DMS153 treated with DMSO at 0.1 percent for 48 hours (cell line): ENCODE data around the gene DMRT1.

Source experiments
- DNase-seq: peaks from one replicate; lab custom pipeline; 2025; ENCODE audit not compliant: unreplicated experiment; lab: John Stamatoyannopoulos, UW

Gene DMRT1

GRCh38 chr9:920927-921326 is 79.4 kb downstream of the DMRT1 start:
- no peak for DNase-seq

DNA sequence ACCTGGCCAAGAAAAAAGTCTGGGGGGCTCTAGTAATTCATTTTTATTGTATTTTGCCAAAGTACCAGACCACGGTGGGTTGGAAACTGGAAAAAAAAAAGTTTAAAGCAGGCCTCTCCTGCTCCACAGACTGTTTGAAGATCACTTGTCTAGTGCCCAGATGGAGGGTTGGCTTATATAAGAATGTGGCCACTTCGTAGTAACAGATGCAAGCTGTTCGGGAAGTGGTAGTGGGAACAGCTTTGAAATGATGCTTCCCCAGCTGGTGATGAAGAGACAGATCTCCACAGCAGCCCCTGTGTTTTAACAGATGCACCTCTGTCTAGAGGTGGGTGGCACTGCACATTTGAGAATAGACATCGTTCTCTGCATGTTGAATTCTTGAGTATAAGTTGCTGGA is 80.7 kb downstream of the DMRT1 start:
- no peak for DNase-seq

GRCh38 chr9:922731-923130 is 81.2 kb downstream of the DMRT1 start:
- no peak for DNase-seq

GRCh38 chr9:926976-927375 is 85.5 kb downstream of the DMRT1 start:
- DNase-seq = no peak

GRCh38 chr9:928363-929042 is 87.0 kb downstream of the DMRT1 start:
- no peak for DNase-seq

- DNase-seq = no peak
Measured at GRCh38 chr9:929719-930118, 88.2 kb downstream of the DMRT1 start.

- DNase-seq = no peak
Measured at GRCh38 chr9:933356-933755, 91.9 kb downstream of the DMRT1 start.

GRCh38 chr9:935348-935965 is 94.0 kb downstream of the DMRT1 start:
- peak; percentile 90 for DNase-seq

- DNase-seq = peak; percentile 67
Measured at GRCh38 chr9:942805-943580, 101.5 kb downstream of the DMRT1 start.

- no peak for DNase-seq
Measured at GRCh38 chr9:947985-948384, 106.5 kb downstream of the DMRT1 start.

- no peak for DNase-seq
Measured at GRCh38 chr9:948497-948896, 107.0 kb downstream of the DMRT1 start.

GRCh38 chr9:950139-950538 is 108.6 kb downstream of the DMRT1 start:
- DNase-seq = no peak

DNA sequence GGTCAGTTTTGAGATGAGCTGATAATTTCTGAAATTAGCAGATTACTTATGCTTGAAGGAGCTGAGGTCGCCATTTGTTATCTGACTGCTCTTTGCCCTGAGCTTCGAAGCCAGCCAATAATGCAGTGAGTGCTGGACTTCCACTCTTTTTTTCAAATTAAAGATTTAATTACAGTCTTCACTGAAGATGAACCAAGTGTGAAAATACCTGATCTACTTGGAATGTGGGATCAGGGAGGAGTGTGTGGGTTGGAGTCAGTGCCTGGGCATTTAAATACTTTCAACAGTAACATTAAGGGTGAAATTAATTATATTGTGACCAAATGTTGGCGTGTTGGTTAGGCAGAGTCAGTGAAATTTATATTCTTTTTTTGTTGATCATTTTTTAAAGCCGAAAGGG is 111.0 kb downstream of the DMRT1 start:
- no peak for DNase-seq

DNA sequence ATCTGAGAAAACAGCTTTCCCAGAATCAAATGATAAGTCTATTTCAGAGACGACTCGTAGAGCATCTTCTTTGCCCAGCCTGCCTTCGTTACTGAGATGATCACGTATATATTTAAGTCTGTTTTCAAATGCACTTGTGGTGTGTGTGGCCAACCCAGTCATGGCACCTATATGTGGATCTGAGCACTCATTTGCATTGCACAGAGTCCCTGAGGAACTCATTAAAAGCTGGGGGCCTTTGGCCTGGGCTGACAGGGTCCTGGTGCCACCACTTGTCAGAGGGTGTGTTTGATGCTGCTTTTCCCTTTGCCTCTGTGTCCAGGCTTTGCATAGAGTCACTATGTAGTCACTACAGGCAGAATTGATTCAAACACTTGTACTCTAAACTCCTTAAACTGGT is 117.6 kb downstream of the DMRT1 start:
- DNase-seq = no peak

- no peak for DNase-seq
Measured at GRCh38 chr9:959914-960313, 118.4 kb downstream of the DMRT1 start.

GRCh38 chr9:962023-962422 is 120.5 kb downstream of the DMRT1 start:
- no peak for DNase-seq

- DNase-seq = no peak
Measured at GRCh38 chr9:965497-965896, 124.0 kb downstream of the DMRT1 start.

DNA sequence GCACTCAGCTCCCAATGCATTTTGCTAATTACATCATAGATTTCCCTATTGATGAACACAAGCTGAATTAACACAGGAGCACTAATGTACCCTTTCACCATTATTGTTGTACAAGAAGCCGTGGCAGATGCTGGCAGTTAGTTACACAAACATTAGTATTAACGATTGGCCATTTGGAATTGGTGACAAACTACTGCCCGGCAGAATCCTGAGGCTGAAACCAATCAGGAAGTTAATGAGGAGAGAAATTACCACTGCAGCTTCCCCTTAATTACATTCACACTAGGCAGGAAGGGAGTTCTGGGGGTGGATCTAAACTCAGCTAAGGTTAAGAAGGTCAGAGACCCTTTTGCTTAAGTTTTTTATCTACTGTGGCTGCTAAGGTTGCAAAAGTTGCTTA is 125.4 kb downstream of the DMRT1 start:
- peak; percentile 37 for DNase-seq

DNA sequence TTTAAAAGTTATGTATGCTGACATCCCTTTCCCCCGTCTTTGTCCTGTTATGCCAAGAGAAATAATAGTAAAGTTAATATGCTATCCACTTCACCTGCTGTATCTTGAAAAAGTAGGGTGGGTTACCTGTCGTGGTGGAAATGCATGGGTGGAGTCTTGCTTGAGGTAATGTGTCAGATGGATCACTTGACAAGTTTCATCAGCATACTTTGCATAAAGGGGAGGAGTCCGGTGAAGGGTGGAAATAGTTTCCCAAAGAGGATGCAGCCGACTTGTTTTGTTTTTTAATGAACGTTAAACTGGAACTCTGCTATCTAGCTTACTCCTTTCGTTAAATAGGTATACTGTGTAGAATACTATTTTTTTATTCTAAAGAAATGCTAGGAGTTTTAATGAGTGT is 125.9 kb downstream of the DMRT1 start:
- peak; percentile 24 for DNase-seq

GRCh38 chr9:967903-968641 is 126.6 kb downstream of the DMRT1 start:
- DNase-seq = peak; percentile 46

DNA sequence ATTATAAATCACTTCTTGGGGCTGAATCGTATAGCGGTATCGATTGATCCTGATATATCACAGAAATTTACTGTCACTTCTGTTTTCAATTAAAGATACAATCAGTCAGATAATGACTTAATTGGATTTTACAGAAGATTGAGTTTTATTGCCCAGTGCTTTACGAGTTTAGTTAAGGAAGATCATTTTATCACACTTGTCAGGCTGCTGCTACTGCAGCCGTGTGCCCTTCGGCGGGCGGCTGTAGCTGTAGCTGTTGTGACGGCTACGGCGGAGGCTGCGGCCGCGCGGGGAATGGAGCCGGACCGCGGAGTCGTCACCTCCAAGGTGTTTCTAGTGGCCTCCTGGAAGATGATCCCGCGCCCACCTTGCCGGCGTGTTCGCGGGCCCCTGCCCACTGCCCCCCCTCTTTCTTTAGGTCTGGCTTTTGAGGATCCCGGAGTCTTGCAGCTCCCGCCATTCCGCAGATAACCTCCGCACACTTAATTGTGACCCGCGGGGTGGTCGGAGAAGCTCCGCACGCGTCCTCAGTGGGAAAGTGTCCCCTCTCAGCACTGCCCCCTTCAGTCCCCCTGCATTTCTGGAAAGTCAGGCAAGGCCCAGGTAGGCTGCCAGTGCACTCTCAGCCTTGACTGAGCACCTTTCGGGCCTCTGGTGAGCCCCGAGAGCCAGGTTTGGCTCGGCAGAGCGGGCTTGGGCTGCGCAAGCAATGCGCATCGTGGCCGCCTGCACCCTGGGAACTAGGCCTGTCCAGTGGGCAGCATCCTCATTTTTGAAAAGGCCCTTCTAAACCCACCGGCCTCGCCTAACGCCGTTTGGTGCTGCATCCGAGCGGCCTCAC is 128.0 kb downstream of the DMRT1 start:
- DNase-seq = no peak
